NCI-H82 treated with DMSO at 0.1 percent for 48 hours (cell line): ENCODE measurements around the gene CLASP1.
"Not testable (repeated sequence)": the region's sequence is repeated elsewhere in the genome, so short reads cannot be mapped to it uniquely, and the experiment has no call there.

Experiments used
- DNase-seq: peaks from one replicate; lab custom pipeline; 2025; ENCODE audit not compliant: unreplicated experiment; lab: John Stamatoyannopoulos, UW

The CLASP1 gene

DNA sequence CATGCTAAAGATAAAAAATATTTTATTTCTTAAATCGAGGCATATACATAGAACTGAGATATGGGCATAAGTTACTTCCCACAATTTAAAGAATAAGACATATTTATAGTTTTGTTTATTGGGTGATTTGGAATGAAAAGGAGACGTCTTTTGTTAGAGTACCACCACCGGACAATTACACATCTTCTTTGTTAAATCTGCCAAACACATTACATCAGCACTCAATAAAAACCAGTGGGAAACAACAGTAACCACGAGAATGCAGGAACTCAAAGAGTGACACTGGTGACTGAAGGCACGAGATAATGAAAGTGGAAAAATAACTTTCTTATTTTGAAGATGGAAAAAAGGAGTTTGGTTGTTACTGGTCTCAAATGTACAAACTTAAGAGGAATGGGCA lies 271.6 kb downstream of the CLASP1 start:
- no peak for DNase-seq

DNA sequence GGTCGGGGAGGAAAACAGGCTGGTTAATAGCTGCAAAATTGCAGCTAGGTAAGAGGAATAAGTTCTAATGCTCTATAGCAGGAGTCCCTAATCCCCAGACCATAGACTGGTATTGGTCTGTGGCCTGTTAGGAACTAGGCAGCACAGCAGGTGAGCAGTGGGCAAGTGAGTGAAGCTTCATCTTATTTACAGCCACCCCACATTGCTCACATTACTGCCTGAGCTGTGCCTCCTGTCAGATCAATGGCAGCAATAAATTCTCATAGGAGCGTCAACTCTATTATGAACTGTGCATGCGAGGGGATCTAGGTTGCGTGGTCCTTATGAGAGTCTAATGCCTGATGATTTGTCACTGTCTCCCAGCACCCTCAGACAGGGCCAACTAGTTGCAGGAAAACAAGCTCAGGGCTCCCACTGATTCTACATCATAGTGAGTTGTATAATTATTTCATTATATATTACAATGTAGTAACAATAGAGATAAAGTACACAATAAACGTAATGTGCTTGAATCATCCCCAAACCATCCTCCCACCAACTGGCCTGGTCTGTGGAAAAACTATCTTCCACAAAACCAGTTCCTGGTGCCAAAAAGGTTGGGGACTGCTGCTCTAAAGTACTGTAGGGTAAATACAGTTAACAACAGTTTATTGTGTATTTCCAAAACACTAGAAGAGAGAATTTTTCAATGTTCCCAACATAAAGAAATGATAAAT lies 272.6 kb downstream of the CLASP1 start:
- DNase-seq = no peak

DNA sequence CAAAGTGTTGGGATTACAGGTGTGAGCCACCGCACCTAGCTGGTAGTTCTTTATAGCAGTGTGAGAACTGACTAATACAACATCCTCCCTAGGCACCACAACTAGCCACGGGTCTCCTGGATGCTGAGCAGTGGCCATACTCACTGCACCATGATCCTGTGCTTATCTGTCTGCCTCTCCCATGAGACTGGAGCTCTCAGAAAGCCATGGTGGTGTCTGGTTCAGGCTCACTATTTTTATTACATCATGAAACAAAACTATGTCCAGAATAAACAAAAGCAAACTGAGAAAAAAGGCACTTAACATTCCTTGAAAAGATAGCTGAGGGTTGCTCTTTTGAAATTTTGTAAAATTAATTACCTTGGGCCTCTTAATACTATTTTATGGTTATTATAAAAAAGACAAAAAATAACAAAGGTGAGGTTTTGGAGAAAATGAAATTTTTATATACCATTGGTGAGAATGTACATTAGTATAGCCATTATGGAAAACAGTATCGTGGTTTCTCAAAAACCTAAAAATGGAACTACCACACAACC lies 273.6 kb downstream of the CLASP1 start:
- DNase-seq = no peak

DNA sequence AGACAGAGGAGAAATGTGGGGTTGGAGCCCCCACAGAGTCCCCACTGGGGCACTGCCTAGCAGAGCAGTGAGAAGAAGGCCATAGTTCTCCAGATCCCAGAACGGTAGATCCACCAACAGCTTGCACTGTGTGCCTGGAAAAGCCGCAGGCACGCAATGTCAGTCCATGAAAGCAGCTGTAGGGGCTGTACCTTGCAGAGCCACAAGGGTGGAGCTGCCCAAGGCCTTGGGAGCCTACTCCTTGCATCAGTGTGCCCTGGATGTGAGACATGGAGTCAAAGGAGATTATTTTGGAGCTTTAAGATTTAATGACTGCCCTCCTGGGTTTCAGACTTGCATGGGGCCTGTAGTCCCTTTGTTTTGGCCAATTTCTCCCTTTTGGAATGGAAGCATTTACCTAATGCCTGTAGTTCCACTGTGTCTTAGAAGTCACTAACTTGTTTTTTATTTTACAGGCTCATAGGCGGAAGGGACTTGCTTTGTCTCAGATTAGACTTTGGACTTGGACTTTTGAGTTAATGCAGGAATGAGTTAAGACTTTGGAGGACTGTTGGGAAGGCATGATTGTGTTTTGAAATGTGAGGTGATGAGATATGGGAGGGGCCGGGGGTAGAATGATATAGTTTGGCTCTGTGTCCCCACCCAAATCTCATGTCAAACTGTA lies 274.7 kb downstream of the CLASP1 start:
- DNase-seq = not testable (repeated sequence)

DNA sequence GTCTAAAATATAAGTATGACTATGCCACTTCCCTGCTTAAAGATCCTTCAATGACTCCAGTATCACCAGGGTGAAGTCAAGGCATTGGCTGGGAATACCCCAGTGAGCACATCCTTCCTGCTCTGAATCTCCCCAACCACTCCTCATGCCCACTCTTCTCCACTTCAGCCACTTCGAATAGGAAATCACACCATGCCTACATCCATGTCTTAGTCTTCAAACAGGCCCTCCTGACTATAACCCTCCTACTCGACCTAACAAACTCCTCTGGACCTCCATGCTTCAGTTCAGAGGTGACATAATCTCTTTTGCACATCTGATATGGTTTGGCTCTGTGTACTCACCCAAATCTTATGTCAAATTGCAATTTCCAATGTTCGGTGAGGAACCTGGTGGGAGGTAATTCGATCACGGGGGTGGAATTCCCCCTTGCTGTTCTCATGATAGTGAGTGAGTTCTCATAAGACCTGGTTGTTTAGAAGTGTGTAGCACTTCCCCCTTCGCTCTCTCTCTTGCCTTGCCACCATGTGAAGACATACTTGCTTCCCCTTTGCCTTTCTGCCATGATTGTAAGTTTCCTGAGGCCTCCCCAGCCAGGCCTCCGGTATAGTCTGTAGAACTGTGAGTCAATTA lies 276.4 kb downstream of the CLASP1 start:
- DNase-seq = no peak

DNA sequence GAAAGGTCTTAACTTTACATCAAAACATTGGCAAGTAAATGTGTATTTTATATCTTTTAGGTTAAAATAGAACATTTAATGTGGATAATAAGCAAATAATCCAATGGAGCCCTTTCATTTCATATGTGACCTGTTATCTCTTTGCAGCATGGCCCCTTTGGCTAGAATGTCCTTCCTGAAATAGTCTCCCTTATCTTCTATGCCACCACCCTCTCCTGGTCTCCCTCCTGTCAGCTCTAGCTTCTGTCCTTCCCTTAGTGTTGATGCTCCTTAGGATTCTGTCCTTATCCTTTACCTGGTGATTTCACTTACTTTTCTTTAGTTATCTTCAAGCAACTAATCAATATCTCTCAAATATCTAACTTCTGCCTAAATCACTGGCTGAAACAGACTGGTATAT lies 277.2 kb downstream of the CLASP1 start:
- DNase-seq = no peak

DNA sequence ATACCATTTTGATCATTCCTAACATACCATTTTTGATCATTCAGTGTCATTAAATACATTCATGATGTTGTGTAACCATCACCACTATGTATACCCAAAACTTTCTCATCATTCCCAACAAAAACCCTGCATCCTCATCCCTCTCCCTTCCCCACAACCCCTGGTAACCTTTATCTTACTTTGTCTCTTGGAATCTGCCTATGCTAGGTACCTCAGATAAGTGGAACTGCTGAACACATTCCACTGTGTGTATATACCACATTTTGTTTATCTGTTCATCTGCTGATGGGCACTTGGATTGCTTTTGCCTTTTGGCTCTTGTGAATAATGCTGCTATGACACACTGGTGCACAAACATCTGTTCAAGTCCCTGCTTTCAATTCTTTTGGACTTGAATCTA lies 280.4 kb downstream of the CLASP1 start:
- no peak for DNase-seq

DNA sequence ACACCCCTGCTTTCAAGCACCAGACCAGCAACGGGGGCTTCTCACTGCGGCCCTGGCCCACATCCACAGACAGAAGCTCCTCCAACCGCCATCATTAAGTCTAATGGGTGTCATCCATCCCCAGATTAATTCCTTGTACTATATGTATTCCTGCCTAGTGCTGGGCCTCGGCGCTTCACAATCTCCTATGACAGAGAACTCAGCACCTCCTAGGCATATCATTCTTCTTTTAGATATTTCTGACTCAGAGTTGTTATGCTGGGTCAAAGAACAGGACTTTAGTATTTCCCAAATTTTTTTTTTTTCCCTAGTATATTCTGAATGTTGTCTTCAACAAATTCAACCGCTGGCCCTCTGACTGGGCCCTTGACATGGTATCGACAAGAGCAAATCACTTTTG lies 281.1 kb downstream of the CLASP1 start:
- DNase-seq = no peak

DNA sequence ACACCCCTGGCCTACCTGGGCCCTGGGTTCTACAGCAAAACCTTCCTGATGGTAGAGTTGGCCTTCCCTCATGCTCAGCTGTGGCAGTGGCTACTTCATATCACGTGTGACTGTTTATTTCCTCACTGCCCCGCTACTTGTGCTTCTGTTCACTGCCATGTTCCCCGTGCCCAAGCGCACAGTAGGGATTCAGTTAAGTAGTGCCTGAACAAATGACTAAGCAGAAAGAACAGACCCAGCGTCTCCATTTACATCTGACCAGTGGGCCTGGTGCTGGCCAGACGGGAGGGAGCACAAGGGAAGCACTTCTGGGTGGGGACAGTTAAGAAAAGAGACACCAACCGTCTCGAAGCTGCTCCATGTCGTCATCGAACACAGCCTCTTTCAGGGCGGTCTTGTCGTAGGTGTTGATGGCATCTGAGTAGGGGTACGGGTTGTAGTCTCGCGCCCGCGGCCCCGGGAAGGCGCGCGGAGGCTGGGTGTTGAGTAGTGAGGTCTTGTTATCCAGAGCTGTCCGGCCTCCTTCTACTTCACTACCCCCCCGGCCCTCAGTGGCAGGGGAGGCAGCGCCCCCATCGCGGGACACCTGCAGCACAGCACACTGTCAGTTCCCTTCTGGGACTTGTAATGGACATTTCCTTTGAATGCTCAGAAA lies 281.9 kb downstream of the CLASP1 start:
- no peak for DNase-seq

DNA sequence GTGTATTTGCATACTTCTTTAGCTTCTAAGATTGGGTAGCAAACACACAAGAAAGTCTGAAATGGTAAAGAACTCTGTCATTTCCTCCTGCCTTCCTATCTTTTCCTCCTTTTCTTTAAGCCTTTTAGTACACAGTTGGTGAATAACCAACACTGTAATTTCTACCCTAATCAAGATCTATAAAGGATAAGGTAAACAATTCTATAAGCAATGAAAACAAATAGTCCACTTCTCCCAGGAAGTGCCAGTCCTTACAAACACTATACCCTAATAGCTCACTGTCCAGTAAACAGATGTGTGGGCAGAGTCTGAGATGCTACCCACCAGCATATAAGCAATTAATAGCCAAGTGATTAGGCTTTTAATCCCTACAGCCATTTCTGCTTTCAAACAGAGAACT lies 283.2 kb downstream of the CLASP1 start:
- peak; percentile 49 for DNase-seq

DNA sequence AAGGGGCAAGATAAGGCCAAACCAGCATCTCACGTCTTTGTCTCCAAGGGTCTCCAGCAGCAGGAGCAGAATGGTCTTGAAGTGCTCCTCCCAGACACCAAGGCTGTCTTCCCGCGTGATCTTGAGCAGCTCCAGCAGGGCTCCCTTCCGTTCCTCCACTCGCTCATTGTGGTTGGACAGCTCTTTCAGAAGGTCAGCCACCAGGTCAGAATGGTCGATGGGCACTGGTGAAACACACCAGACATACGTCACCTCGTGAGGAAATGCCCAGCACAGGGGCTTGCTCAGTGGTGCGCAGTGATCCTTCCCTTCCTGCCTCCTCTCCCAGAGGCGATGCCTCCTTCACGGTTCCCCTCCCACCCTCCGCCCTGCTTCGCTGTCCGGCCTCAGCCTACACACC lies 284.2 kb downstream of the CLASP1 start:
- DNase-seq = no peak

DNA sequence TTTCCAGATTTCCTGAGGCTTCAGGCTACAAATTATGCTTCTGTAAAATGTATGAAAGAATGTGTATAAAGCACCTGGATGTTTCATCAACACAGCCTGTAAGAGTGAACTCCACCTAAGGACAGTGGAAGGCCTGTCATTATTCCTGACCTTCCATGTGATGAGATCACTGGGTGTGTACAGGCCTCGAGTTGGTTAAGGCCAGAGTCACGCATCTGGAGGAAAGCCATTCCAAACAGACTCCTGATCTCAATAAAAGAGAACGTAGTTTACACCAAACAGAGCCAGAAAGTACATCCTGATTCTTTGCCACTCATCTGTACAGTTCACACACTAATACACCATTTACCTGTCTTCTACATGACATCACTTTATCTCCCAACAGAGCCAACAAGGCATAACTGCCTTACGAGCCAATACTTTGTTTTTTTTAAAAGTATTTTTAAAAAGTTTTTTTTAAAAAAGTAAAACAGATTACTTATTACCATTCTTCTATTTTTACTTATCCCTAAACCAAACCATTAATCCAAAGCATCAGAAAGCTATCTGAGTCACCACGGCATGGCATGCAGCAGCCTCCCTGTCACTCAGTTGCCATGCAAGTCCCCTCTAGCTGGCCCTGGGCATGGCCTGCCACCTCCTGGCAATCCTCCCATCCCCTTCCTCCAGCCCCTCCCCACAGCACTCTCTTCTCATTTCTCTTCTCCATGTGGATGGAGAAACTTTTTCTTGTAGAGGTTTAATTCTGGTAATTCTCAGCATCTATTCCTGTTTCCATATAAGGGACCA lies 285.4 kb downstream of the CLASP1 start:
- DNase-seq = no peak

DNA sequence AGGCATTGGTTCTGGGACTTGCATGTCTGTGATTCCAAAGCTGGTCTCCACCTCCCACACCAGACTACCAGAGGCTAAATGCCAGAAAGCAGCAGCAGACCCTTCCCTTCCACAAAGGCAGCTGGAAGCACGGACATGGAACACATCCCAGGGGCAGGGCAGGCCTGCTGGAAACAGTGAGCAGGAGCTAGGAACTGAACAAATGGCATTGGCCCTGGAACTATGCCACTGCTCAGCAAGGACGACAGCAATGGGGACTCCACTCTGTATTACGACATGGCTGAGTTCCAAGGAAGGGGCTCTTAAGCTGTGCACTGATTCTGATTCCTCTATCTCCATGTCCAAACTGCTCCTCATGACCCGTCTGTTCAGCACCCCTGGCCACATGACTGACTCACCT lies 286.5 kb downstream of the CLASP1 start:
- DNase-seq = no peak

DNA sequence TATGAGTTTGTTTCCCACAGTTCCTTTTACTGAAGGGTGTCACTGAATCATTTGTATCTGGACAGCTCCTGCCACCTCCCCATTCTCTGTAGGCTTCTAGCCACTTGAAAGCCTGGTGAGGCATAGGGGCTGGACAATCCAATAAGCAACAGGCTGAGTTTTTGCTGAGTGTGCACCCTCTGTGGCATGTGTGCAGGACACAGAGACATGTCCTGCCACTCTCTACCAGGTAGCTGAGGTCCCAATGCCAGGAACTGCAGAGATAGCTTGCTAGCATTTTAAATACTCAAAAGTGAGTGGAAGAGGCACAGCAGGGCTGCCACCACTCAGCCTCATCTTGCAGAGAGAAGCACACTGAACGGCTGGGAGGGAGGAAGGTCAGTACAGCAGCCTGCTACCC lies 287.0 kb downstream of the CLASP1 start:
- DNase-seq = no peak

DNA sequence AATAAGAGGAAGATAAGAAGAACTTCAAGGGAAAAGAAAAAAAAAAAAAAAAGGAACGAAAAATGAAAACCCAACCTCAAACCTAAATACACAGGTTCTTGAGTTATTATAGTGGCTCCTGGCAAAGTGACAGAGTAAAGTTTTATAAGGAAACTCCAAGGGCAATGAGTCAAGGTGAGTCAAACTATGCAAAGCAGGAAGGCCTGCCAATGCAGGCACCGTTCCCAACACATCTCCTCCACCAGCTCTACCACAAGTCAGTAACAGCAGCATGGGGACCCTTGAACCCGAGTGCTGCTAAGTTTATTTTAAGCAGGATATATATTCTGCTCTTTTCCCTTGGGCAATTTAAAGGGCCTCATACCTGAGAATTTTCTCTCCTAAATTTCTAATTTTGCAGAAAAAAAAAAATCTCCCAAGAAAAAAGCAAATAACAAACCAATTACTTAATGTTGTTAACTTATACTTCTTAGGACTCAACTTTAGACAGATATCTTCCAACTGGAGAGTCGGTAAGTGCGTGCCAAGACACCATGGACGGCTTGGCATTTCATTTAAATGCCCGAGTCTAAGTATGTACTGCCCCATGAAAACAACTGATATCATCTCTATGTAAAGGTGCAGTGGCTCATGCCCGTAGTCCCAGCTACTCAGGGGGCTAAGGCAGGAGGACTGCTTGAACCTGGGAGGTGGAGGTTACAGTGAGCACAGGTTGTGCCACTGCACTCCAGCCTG lies 288.5 kb downstream of the CLASP1 start:
- no peak for DNase-seq

DNA sequence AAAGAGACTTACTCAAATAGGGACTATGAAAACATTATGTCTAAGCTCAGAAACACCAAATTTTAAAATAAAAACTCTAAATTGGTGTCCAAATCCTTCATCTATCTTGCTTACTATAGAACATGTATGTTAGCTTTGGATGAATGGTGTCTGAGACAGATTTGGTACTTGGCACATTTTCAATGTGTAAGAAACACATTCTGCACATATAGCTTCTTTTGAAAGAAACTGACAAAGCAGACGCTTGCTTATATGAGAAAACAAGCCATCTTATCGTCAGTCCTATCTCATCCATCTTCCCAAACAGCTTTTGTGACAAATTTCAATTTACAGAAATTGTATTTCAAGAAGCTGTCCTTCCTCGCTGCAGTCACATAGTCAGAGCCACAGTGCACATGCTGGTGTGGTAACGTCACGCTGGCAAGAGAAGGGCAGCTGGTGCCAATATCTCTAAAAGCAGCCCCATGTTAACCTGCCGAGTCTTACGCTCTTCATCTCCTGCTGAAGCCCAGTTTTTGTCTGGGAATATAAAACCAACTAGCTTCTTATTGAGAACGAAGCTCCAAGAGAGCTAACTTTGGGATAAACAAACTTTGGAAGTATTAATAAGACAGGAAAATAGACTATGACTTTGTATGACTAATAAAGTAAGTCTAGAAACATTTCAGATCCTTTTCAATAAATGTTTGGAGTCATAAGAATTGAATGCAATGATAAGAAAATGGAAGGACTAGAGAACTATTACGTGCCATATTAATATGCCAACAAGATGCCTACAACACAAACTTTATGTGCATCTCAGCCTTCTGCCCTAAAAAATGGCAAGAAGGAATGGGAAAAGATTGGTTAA lies 289.3 kb downstream of the CLASP1 start:
- DNase-seq = no peak

DNA sequence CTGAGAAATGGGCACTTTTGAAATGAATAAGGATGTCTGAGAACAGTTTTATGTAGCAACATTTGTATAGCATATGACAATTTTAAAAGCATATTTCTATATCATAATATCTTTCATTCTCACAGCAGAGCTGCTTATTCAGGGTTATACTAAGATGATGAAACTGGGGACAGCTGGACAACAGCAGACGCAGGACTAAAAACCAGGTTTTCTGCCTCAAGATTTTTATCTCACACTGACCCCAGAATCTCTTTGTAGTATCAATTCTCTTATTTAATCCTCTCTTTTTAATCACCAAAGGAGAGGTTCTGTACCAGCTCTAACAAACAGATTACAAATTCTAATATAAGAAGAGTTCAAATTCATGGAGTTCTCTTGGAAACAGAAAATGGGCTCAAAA lies 290.1 kb downstream of the CLASP1 start:
- DNase-seq = no peak

DNA sequence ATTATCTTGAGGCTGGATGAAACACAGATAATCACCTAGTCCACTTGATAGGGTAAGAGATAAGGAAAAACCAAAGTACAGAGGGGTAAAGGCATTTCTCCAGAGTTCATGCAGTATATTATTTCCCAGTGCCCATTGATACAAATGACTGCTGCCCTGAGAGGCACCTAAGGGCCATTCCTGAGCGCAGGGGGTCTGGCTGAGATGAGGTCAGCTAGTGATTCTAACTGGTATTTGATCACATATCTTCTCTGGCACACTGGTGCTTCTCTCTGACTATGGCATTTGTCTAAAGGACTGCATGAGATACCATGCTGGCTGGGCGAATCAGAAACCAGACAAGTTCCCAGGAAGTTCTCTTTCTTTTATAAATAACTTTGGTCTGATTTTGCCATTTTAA lies 291.0 kb downstream of the CLASP1 start:
- DNase-seq = no peak

DNA sequence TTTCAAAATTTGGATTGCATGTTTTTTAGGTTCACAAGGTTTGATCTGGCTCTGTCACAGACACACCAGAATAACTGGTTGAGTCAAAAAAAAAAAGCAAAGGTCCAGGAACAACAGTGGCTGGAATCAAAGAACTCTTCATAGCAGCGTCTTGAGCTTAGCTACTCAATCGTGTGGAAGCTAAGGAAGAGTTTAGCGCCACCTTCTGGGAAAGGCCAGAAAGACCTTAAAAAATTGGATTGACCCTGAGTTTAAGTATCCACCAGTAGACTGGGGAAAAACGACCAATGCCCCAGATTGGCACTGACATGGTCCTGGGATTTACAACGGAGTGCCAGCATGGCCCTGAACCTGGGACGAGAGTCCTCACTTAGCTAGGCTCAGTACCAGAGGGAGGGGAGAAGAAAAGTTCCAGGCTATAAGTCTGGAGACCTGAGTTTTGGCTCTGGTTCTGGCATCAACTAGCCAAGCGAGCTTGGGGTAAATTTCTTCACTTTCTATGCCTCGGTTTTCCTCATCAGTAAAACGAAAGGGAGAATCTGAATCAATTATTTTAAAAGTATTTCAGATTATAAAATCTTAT lies 293.1 kb downstream of the CLASP1 start:
- peak; percentile 53 for DNase-seq
